Stomach (tissue), 9 donors: ENCODE results near the gene DIAPH3. TPM values are rescaled to one million over a fixed set of nuclear protein-coding genes. Genes with fewer than 3 reads are reported as not detected.

Source experiments
- DNase-seq, 2 donors: peaks; one replicate each; pipeline versions ENCODE4 v3.0.0 to v3.0.0-alpha.2; 2013 to 2019
- H3K27ac ChIP-seq, 5 donors: fragments of 200-600 bp in 4 of 5; sonication (generic) in 4 of 5; one replicate each; pipeline ENCODE4 v1.5.1; 2013 to 2019; ENCODE audit warnings: mild to moderate bottlenecking in 1 of 5, moderate library complexity in 1 of 5
- H3K27me3 ChIP-seq, 3 donors: fragments of 200-600 bp; sonication (generic); one replicate each; pipeline ENCODE4 v1.5.1; 2017 to 2019; ENCODE audit warnings: mixed run types in 1 of 3
- H3K36me3 ChIP-seq, 4 donors: fragments of 200-600 bp; sonication (generic); 1 replicate in 3 of 4; 2 replicates in 1 of 4; pipeline ENCODE4 v1.5.1; 2016 to 2019
- H3K4me1 ChIP-seq, 4 donors: fragments of 200-600 bp; sonication (generic); one replicate each; pipeline ENCODE4 v1.5.1; 2016 to 2019
- H3K4me3 ChIP-seq, 4 donors: fragments of 200-600 bp; sonication (generic) in 3 of 4; one replicate each; pipeline ENCODE4 v1.5.1; 2016 to 2019; ENCODE audit warnings: mild to moderate bottlenecking in 1 of 4
- H3K9me3 ChIP-seq, 4 donors: fragments of 200-600 bp; sonication (generic); one replicate each; pipeline ENCODE4 v1.5.1; 2016 to 2019
- CTCF ChIP-seq, 7 experiments: fragments of 450-650 bp in 4 of 7; fragments of 200-600 bp in 3 of 7; sonication (generic) in 3 of 7; IDR thresholded peaks; one replicate each; pipeline ENCODE4 v1.5.1; 2016 to 2019; ENCODE audit warnings: antibody characterized with exemption in 7 of 7, control low read depth in 2 of 7, mild to moderate bottlenecking in 1 of 7
- EP300 ChIP-seq: sonication (generic); formaldehyde crosslinking; IDR thresholded peaks from one replicate; pipeline ENCODE4 v1.6.1; 2017; ENCODE audit warnings: antibody characterized with exemption
- POLR2A ChIP-seq, 4 donors: fragments of 450-650 bp; IDR thresholded peaks; one replicate each; pipeline ENCODE4 v1.6.1; 2016; ENCODE audit warnings: antibody characterized with exemption in 4 of 4, control low read depth in 2 of 4, mild to moderate bottlenecking in 1 of 4, moderate library complexity in 1 of 4
- POLR2AphosphoS5 ChIP-seq, 3 donors: sonication (generic); formaldehyde crosslinking; IDR thresholded peaks; one replicate each; pipeline ENCODE4 v1.6.1; 2016; ENCODE audit warnings: antibody characterized with exemption in 3 of 3
- WGBS, 5 donors: extraction: QIAGEN DNeasy Blood & Tissue Kit in 3 of 5; methylation state at CpG; one replicate each; pipeline versions ENCODE4 v1.1.5 to v1.1.7; 2013 to 2018; 5-methylcytosine and 5-hydroxymethylcytosine counted together
- intact Hi-C: fragments of 100-400 bp; cut with DNase I; formaldehyde crosslinking; loops from one replicate; pipeline ENCODE4 v1.15.1; 2023; ENCODE audit warnings: low total_unique reads
- polyA plus RNA-seq, 3 donors: library from polyadenylated mRNA; stranded (reverse); fragments of 200-250 nt; gene quantifications; one replicate each; pipeline ENCODE4 v1.2.3, GENCODE V29; 2013
- total RNA-seq, 5 donors: library from RNA; depleted of rRNA; stranded (reverse); fragments of >200 nt; gene quantifications; one replicate each; pipeline versions ENCODE4 v1.1.0 to v1.2.3, GENCODE V29; 2014 to 2016
- donor health status: healthy with polysubstance abuse.
- donor health status: Bipolar disorder and iron deficiency.
- donor health status: healthy.

Gene DIAPH3
- total and polyA plus RNA-seq, 8 donors: 2.5 to 12.1 (median 4.6) TPM

DNA sequence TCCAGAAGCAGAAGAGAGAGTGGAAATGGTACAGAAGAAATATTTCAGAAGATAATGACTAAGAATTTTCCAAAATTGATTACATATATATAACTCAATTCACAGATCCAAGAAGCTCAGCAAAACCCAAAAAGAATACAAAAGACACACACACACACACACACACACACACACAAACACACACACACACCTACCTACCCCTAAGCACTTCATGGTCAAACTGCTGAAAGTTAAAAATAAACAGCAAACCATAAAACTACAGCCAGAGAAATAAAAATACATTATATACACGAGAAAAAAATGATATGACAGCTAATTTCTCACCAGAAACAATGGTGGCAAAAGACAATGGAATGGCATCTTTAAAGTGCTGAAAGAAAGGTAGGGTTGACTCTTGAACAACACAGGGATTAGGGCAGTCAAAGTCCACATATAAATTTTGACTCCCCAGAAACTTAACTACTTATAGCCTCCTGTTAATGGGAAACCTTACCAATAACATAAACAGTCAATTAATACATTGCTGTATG is 49.2 kb downstream of the DIAPH3 start:
- H3K36me3 ChIP-seq: no peaks in the 10 kb centered on the region
- H3K27me3 ChIP-seq: no peaks in the 10 kb centered on the region
- no peaks in the 10 kb centered on the region for H3K4me1 ChIP-seq
- 73 to 100% (median 94%) methylated on average over 1 of the region's 1 CpG for WGBS, 5 donors
- H3K4me3 ChIP-seq: no peak overlapping the region
- no peak for TF ChIP-seq EP300
- TF ChIP-seq CTCF (IDR thresholded peaks at IDR 0.05): no peak
- no peak overlapping the region for H3K27ac ChIP-seq
- DNase-seq: no peak
- intact Hi-C loops: no loop called here
- peaks cover 0 to 17% (median 0%) of the 10 kb centered on the region in 4 donors for H3K9me3 ChIP-seq

DNA sequence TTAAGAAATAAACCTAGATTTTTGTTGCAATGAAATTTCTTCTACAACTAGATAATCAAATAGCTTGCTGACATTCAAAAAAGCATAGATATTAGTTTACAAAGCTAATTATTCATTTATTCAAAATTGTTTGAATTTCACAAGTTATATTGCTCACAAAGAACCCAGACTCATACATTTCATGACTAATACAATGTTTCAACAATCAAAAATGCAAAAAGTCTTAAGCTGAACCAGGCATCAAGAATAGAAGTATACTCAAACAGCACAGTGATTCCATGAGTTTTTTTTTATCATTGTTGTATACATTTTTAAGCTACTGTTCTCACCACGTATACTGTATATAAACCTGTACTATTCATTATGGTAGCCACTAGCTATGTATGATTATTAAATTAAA is 51.0 kb downstream of the DIAPH3 start:
- Histone ChIP-seq H3K36me3 (no peaks in the 10 kb centered on the region), H3K27me3 (no peaks in the 10 kb centered on the region), H3K27ac (no peak overlapping the region), H3K4me1 (no peaks in the 10 kb centered on the region), H3K9me3 (peaks cover 0 to 17% (median 0%) of the 10 kb centered on the region in 4 donors), H3K4me3 (no peak overlapping the region)
- TF ChIP-seq CTCF (IDR thresholded peaks at IDR 0.05): no peak
- no peak for TF ChIP-seq POLR2A (IDR thresholded peaks at IDR 0.05)
- no peak for TF ChIP-seq EP300
- TF ChIP-seq POLR2AphosphoS5 (IDR thresholded peaks at IDR 0.05): no peak
- DNase-seq: no peak
- 91 to 99% (median 94%) methylated on average over 1 of the region's 1 CpG for WGBS, 5 donors
- intact Hi-C loops: no loop called here

DNA sequence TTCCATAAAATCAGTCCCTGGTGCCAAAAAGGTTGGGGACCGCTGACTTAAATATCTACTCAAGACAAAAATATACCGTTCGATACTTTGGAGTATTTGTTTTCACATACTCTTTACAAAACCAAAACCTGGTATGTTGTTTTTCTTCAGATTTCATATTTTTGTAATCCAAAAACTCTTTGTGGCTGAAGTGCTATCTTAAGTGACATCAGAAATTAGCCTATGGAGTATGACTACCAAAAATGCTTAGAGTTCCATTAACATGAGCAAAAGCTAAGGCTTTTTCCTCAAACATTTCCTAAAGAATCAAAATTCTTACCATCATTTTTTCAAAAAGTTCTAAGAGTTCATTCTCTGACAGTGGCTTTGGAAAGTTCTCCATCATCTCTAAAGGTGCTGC is 52.0 kb downstream of the DIAPH3 start:
- no peak overlapping the region for H3K27ac ChIP-seq
- WGBS, 5 donors: 97 to 100% (median 98%) methylated on average over 3 of the region's 3 CpGs
- H3K9me3 ChIP-seq: peaks cover 0 to 17% (median 0%) of the 10 kb centered on the region in 4 donors
- no peaks in the 10 kb centered on the region for H3K27me3 ChIP-seq
- no peaks in the 10 kb centered on the region for H3K36me3 ChIP-seq
- no peaks in the 10 kb centered on the region for H3K4me1 ChIP-seq
- TF ChIP-seq EP300 (no peak), CTCF (IDR thresholded peaks at IDR 0.05) (no peak), POLR2AphosphoS5 (IDR thresholded peaks at IDR 0.05) (no peak), POLR2A (IDR thresholded peaks at IDR 0.05) (no peak)
- no peak for DNase-seq
- no peak overlapping the region for H3K4me3 ChIP-seq
- intact Hi-C loops: no loop called here

DNA sequence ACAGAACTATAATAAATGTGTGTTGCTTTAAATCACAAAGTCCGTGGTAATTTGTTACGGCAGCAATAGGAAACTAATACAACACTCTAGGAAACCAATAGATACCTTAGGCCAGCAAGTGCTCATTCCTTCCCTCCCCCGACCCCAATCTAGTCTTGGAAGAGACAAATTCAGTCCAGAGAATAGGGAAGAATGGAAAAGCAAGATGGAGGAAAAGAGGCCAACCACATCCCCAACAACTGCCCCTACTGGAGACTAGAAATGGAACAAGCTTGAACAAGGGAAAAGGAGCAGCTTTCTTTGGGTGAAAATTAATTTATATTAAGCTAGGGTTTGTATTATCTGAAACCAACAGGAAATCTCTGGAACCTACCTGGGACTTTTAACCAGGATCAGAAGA is 54.4 kb downstream of the DIAPH3 start:
- Histone ChIP-seq H3K4me1 (no peaks in the 10 kb centered on the region), H3K4me3 (no peak overlapping the region), H3K9me3 (peaks cover 0 to 7% (median 0%) of the 10 kb centered on the region in 4 donors), H3K27ac (no peak overlapping the region), H3K36me3 (no peaks in the 10 kb centered on the region), H3K27me3 (no peaks in the 10 kb centered on the region)
- TF ChIP-seq POLR2AphosphoS5 (IDR thresholded peaks at IDR 0.05): no peak
- intact Hi-C loops: no loop called here
- no peak for DNase-seq
- WGBS, 5 donors: 93 to 98% (median 95%) methylated on average over 3 of the region's 3 CpGs

GRCh38 chr13:60108589-60108988 is 55.1 kb downstream of the DIAPH3 start:
- TF ChIP-seq POLR2AphosphoS5 (IDR thresholded peaks at IDR 0.05) (no peak), EP300 (no peak)
- Histone ChIP-seq H3K36me3 (no peaks in the 10 kb centered on the region), H3K27me3 (no peaks in the 10 kb centered on the region), H3K9me3 (no peaks in the 10 kb centered on the region), H3K27ac (no peak overlapping the region), H3K4me1 (no peaks in the 10 kb centered on the region), H3K4me3 (no peak overlapping the region)
- no peak for DNase-seq
- 94 to 100% (median 99%) methylated on average over 2 of the region's 2 CpGs for WGBS, 5 donors
- intact Hi-C loops: no loop called here
